WERI-Rb-1 (cell line): ENCODE data around the gene SLC25A28.
"Not testable (repeated sequence)": the region's sequence is repeated elsewhere in the genome, so short reads cannot be mapped to it uniquely, and the experiment has no call there.

Source experiments
- DNase-seq: peaks from one replicate; pipeline ENCODE4 v3.0.0-alpha.2; 2020
- H3K27ac ChIP-seq: fragments of 250-450 bp; sonication (Bioruptor Pico); 2 replicates; pipeline ENCODE4 v1.5.1; 2020; ENCODE audit warnings: mild to moderate bottlenecking, moderate library complexity
- H3K27me3 ChIP-seq: fragments of 250-450 bp; sonication (Bioruptor Pico); 2 replicates; pipeline ENCODE4 v1.5.1; 2021; ENCODE audit warnings: mild to moderate bottlenecking, low read depth, moderate library complexity; ENCODE audit not compliant: insufficient read depth, severe bottlenecking
- H3K36me3 ChIP-seq: fragments of 250-450 bp; sonication (Bioruptor Pico); 2 replicates; pipeline ENCODE4 v1.5.1; 2020; ENCODE audit warnings: mild to moderate bottlenecking, moderate library complexity
- H3K4me3 ChIP-seq: 2 replicates; pipeline ENCODE4 v1.5.1; 2011; ENCODE audit warnings: low read depth, mild to moderate bottlenecking, control low read depth, low read length
- H3K9me3 ChIP-seq: fragments of 250-450 bp; sonication (Bioruptor Pico); 2 replicates; pipeline ENCODE4 v1.5.1; 2021; ENCODE audit warnings: mild to moderate bottlenecking, moderate library complexity; ENCODE audit not compliant: severe bottlenecking
- TF ChIP-seq, protein P1 (sequence below): IDR thresholded peaks from 2 replicates; pipeline ENCODE4 v1.5.1; 2011; ENCODE audit warnings: low read depth, mild to moderate bottlenecking, control low read depth, inconsistent platforms, low read length

SLC25A28 gene

GRCh38 chr10:99630433-99630832 is 10.2 kb upstream of the SLC25A28 start:
- TF ChIP-seq, protein P1, sequence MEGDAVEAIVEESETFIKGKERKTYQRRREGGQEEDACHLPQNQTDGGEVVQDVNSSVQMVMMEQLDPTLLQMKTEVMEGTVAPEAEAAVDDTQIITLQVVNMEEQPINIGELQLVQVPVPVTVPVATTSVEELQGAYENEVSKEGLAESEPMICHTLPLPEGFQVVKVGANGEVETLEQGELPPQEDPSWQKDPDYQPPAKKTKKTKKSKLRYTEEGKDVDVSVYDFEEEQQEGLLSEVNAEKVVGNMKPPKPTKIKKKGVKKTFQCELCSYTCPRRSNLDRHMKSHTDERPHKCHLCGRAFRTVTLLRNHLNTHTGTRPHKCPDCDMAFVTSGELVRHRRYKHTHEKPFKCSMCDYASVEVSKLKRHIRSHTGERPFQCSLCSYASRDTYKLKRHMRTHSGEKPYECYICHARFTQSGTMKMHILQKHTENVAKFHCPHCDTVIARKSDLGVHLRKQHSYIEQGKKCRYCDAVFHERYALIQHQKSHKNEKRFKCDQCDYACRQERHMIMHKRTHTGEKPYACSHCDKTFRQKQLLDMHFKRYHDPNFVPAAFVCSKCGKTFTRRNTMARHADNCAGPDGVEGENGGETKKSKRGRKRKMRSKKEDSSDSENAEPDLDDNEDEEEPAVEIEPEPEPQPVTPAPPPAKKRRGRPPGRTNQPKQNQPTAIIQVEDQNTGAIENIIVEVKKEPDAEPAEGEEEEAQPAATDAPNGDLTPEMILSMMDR = no peak
- DNase-seq = no peak
- Histone ChIP-seq H3K36me3 (no peaks in the 10 kb centered on the region), H3K27me3 (no peaks in the 10 kb centered on the region), H3K4me3 (no peak overlapping the region), H3K27ac (no peak overlapping the region), H3K9me3 (no peaks in the 10 kb centered on the region)

- Histone ChIP-seq H3K4me3 (no peak overlapping the region), H3K36me3 (no peaks in the 10 kb centered on the region), H3K27ac (no peak overlapping the region), H3K27me3 (no peaks in the 10 kb centered on the region), H3K9me3 (no peaks in the 10 kb centered on the region)
- DNase-seq = no peak
- TF ChIP-seq, protein P1 = no peak
Measured at GRCh38 chr10:99629625-99629978, 9.4 kb upstream of the SLC25A28 start.

DNA sequence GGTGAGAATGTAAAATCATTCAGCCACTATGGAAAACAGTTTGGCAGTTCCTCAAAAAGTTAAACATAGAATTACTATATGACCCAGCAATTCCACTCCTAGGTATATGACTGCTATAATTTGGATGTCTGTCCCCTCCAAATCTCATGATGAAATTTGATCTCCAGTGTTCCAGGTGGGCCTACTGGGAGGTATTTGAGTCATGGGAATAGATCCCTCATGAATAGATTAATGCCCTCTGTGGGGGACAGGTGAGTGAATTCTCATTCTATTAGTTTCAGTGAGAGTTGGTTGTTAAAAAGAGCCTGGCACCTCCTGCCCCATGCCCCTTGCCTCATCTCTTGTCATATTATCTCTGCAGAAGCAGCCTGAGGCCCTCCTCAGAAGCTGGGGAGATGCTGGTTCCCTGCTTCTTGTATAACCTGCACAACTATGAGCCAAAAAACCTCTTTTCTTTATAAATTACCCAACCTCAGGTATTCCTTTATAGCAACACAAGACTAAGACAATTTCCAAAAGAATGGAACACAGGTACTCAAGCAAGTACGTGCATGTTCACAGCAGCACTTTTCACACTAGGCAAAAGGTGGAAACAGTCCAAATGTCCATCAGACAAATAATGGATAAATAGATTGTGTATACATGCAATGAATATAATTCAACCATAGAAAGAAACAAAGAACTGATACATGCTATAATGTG is 8.8 kb upstream of the SLC25A28 start:
- Histone ChIP-seq H3K27me3 (no peaks in the 10 kb centered on the region), H3K9me3 (no peaks in the 10 kb centered on the region), H3K27ac (no peak overlapping the region), H3K36me3 (no peaks in the 10 kb centered on the region), H3K4me3 (no peak overlapping the region)
- no peak for DNase-seq
- TF ChIP-seq, protein P1 = no peak

- not testable (repeated sequence) for H3K27ac ChIP-seq, H3K9me3 ChIP-seq, DNase-seq, H3K27me3 ChIP-seq, H3K4me3 ChIP-seq, H3K36me3 ChIP-seq
Measured at GRCh38 chr10:99625124-99625523, 4.9 kb upstream of the SLC25A28 start.

DNA sequence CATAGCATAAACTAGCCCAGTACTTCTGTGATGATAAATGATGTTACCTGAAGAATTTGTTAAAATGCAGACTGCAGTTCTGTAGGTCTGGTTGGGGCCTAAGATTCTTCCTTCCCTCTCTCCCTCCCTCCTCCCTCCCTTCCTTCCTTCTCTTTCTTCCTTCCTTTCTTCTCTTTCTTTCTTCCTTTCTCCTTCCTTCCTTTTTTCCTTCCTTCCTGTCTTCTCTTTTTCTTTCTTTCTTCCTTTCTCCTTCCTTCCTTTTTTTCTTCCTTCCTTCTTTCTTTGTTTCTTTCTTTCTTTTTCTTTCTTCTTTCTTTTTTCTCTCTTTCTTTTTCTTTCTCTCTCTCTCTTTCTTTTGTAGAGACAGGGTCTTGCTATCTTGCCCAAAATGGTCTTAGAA is 3.7 kb upstream of the SLC25A28 start:
- Histone ChIP-seq H3K4me3 (no peak overlapping the region), H3K27ac (no peak overlapping the region), H3K27me3 (no peaks in the 10 kb centered on the region), H3K36me3 (peaks cover 3% of the 10 kb centered on the region; the same call in 1 of the 2 replicates), H3K9me3 (no peaks in the 10 kb centered on the region)
- no peak for DNase-seq
- TF ChIP-seq, protein P1 = no peak

GRCh38 chr10:99621454-99622251 is 1.4 kb upstream of the SLC25A28 start:
- Histone ChIP-seq H3K36me3 (peaks cover 6% of the 10 kb centered on the region), H3K27me3 (no peaks in the 10 kb centered on the region), H3K27ac (peak overlapping the region; percentile 97), H3K4me3 (peak overlapping the region; percentile 84), H3K9me3 (no peaks in the 10 kb centered on the region)
- no peak for DNase-seq
- TF ChIP-seq, protein P1 = no peak
